K562 (cell line): Measurements from ENCODE around the gene UCKL1. TPM values are rescaled to one million over a fixed set of nuclear protein-coding genes. Genes with fewer than 3 reads are reported as not detected.

ENCODE experiments used
- ARID1B ChIP-seq: fragments of 450-650 bp; IDR thresholded peaks from 2 replicates; pipeline ENCODE4 v1.6.1; 2016; ENCODE audit warnings: antibody characterized with exemption, mild to moderate bottlenecking, inconsistent platforms
- BHLHE40 ChIP-seq: IDR thresholded peaks from 2 replicates; pipeline ENCODE4 v1.6.1; 2011; ENCODE audit warnings: low read length, improper control_type of control experiment
- CBFA2T3 ChIP-seq: fragments of 450-650 bp; IDR thresholded peaks from 2 replicates; pipeline ENCODE4 v1.6.1; 2017
- CBX5 ChIP-seq: IDR thresholded peaks from 2 replicates; pipeline ENCODE4 v1.6.1; 2014; ENCODE audit warnings: low read depth, borderline replicate concordance
- JUN ChIP-seq, 2 experiments: sonication (generic) in 1 of 2; formaldehyde crosslinking in 1 of 2; IDR thresholded peaks; 2 replicates each; pipeline versions ENCODE4 v1.6.1 to v1.8.0; 2012 to 2022; ENCODE audit warnings: borderline replicate concordance in 2 of 2, mild to moderate bottlenecking in 2 of 2, improper control_type of control experiment in 1 of 2, low read depth in 1 of 2, low read length in 1 of 2, missing genetic modification reagents in 1 of 2
- KLF16 ChIP-seq: IDR thresholded peaks from 2 replicates; pipeline ENCODE4 v1.6.1; 2016; ENCODE audit warnings: antibody characterized with exemption
- L3MBTL2 ChIP-seq: fragments of 450-650 bp; IDR thresholded peaks from 2 replicates; pipeline ENCODE4 v1.6.1; 2016; ENCODE audit warnings: mild to moderate bottlenecking, moderate library complexity
- OTX1 ChIP-seq: fragments of 450-650 bp; formaldehyde crosslinking; IDR thresholded peaks from 2 replicates; pipeline ENCODE4 v1.4.0; 2022; ENCODE audit warnings: mild to moderate bottlenecking
- RAD51 ChIP-seq: fragments of 450-650 bp; IDR thresholded peaks from 2 replicates; pipeline ENCODE4 v1.7.1; 2016; ENCODE audit warnings: low read depth, mild to moderate bottlenecking, borderline replicate concordance
- SOX6 ChIP-seq: fragments of 450-650 bp; IDR thresholded peaks from 2 replicates; pipeline ENCODE4 v1.6.1; 2014; ENCODE audit warnings: mild to moderate bottlenecking
- SRSF9 ChIP-seq: fragments of 200-400 bp; formaldehyde crosslinking; IDR thresholded peaks from 2 replicates; pipeline ENCODE4 v1.6.1; 2017; ENCODE audit warnings: low read depth, low read length, borderline replicate concordance
- TAL1 ChIP-seq: fragments of 450-650 bp; IDR thresholded peaks from 2 replicates; pipeline ENCODE4 v1.6.1; 2016; ENCODE audit warnings: mild to moderate bottlenecking
- TOE1 ChIP-seq, 2 experiments: fragments of 450-650 bp in 1 of 2; sonication (generic) in 1 of 2; formaldehyde crosslinking in 1 of 2; IDR thresholded peaks; 2 replicates each; pipeline versions ENCODE4 v1.7.1 to v1.8.0; 2016 to 2022; ENCODE audit warnings: borderline replicate concordance in 2 of 2, mild to moderate bottlenecking in 2 of 2, antibody characterized with exemption in 1 of 2, inconsistent platforms in 1 of 2, low read depth in 1 of 2, missing genetic modification reagents in 1 of 2, moderate library complexity in 1 of 2
- XRCC4 ChIP-seq: IDR thresholded peaks from one replicate; pipeline ENCODE4 v1.6.1; 2011; ENCODE audit not compliant: insufficient read depth, insufficient read length; ENCODE audit errors: extremely low read depth
- ZKSCAN1 ChIP-seq: fragments of 150-350 bp; IDR thresholded peaks from 2 replicates; pipeline ENCODE4 v1.6.1; 2016; ENCODE audit warnings: low read depth, low read length
- ZNF3 ChIP-seq: fragments of 250-450 bp; sonication (Bioruptor Pico); IDR thresholded peaks from 2 replicates; pipeline ENCODE4 v1.5.0; 2021; ENCODE audit warnings: mild to moderate bottlenecking, moderate library complexity
- ZNF766 ChIP-seq: fragments of 200-800 bp; sonication (Bioruptor generic); conservative IDR thresholded peaks from 2 replicates; pipeline ENCODE4 v1.6.1; 2016; ENCODE audit warnings: missing genetic modification characterization, missing compliant biosample characterization
- polyA plus RNA-seq, 8 experiments: library from polyadenylated mRNA; depleted of rRNA in 4 of 8; stranded (reverse) in 5 of 8; unstranded in 3 of 8; fragments of >200 nt; fragmentation: Nextera tagmentation in 2 of 8; fragmentation: Illumina TruSeq in 1 of 8; extraction: Ambion mirVana in 2 of 8; extraction: Trizol in 1 of 8; gene quantifications; 2 replicates each; pipeline versions ENCODE4 v1.2.1 to v1.2.3, GENCODE V29; 2011 to 2014; ENCODE audit warnings: inconsistent platforms in 1 of 8, missing spikeins in 1 of 8
- total RNA-seq, 7 experiments: library from RNA; depleted of rRNA in 6 of 7; stranded (reverse); fragments of >200 nt in 6 of 7; fragmentation: Illumina TruSeq in 2 of 7; extraction: Trizol in 2 of 7; gene quantifications; 2 replicates each; pipeline versions ENCODE4 v1.2.1 to v1.2.3, GENCODE V29; 2011 to 2021; ENCODE audit warnings: low replicate concordance in 1 of 7
- TF ChIP-seq, protein P1 (sequence below): sonication (generic); formaldehyde crosslinking; IDR thresholded peaks from 2 replicates; pipeline ENCODE4 v1.9.0; 2022; ENCODE audit warnings: mild to moderate bottlenecking, missing genetic modification reagents
- TF ChIP-seq, protein P2 (sequence below), 2 experiments: IDR thresholded peaks in 1 of 2; conservative IDR thresholded peaks in 1 of 2; 2 replicates each; pipeline ENCODE4 v1.6.1; 2016; ENCODE audit warnings: low read depth in 2 of 2, mild to moderate bottlenecking in 1 of 2, missing compliant biosample characterization in 1 of 2, missing genetic modification characterization in 1 of 2, moderate library complexity in 1 of 2
- TF ChIP-seq, protein P3 (sequence below): fragments of 450-650 bp; formaldehyde crosslinking; IDR thresholded peaks from 2 replicates; pipeline ENCODE4 v1.4.0; 2020; ENCODE audit warnings: mild to moderate bottlenecking, mixed read lengths
- TF ChIP-seq, protein P4 (sequence below): fragments of 250-450 bp; sonication (Bioruptor Pico); IDR thresholded peaks from 2 replicates; pipeline ENCODE4 v1.4.0; 2020; ENCODE audit warnings: borderline replicate concordance

Gene UCKL1
- total and polyA plus RNA-seq, 9 of the 15 experiments (the other 6 are each of a cell fraction or from before 2014, with no cell fraction given), result 3.1 to 52.8 (median 24.2) TPM

DNA sequence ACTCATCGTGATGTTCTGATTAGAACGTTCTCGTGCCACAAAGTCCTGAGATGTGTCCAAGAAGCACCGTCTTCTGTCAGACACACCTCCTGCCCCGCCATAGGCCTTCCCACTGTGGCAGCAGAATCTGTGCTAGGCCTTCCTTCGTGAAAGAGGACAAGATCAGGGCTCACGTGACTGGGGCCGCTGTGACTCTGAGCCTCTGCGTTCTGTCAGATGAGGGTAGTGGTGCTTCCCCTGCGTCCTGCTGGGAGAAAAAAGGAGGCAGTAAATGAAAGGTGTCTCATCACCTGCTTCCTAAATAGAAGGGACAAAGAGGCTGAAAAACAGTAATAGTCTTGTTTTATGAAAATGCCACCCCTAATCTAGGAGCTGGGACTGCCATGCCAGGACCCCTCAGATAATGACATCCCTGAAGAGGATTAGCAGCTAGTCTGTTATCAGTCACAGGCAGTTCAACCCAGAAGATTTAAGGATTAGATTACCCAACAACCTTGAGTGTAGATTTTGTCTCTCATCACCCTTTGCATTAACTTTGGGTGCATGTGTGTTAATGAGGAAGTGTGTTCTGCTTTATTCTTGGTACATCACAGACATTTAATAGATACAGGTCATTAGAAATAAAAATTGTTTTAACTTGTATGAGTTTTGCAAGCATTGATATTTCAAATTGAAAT, 57.2 kb downstream of the UCKL1 start (continued):
- TF ChIP-seq, protein P1, sequence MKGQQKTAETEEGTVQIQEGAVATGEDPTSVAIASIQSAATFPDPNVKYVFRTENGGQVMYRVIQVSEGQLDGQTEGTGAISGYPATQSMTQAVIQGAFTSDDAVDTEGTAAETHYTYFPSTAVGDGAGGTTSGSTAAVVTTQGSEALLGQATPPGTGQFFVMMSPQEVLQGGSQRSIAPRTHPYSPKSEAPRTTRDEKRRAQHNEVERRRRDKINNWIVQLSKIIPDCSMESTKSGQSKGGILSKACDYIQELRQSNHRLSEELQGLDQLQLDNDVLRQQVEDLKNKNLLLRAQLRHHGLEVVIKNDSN (CRISPR knock-in tag), result peak; percentile 84
- TF ChIP-seq SOX6 (0 out of 2 replicates have a peak, but pooled peaks have one; percentile 34), ARID1B (peak; percentile 74), RAD51 (peak; percentile 69), ZNF766 (0 out of 2 replicates have a peak, but pooled peaks have one; percentile 21), SRSF9 (no peak), XRCC4 (no peak), CBX5 (no peak), TOE1 (IDR thresholded peaks at IDR 0.05; ENCODE audit: borderline replicate concordance) (peak; percentile 55; the same call in 1 of the 2 replicates), TOE1 (CRISPR knock-in tag; IDR thresholded peaks at IDR 0.05; ENCODE audit: borderline replicate concordance, low read depth) (no peak), KLF16 (peak; percentile 61), JUN (IDR thresholded peaks at IDR 0.05; ENCODE audit: borderline replicate concordance, low read depth, low read length) (no peak), JUN (CRISPR knock-in tag; IDR thresholded peaks at IDR 0.05; ENCODE audit: borderline replicate concordance) (no peak), CBFA2T3 (peak; percentile 73), OTX1 (no peak), ZNF3 (CRISPR knock-in tag) (no peak), TAL1 (peak; percentile 60), BHLHE40 (peak; percentile 88), ZKSCAN1 (no peak), L3MBTL2 (0 out of 2 replicates have a peak, but pooled peaks have one; percentile 25)
- TF ChIP-seq, protein P2, sequence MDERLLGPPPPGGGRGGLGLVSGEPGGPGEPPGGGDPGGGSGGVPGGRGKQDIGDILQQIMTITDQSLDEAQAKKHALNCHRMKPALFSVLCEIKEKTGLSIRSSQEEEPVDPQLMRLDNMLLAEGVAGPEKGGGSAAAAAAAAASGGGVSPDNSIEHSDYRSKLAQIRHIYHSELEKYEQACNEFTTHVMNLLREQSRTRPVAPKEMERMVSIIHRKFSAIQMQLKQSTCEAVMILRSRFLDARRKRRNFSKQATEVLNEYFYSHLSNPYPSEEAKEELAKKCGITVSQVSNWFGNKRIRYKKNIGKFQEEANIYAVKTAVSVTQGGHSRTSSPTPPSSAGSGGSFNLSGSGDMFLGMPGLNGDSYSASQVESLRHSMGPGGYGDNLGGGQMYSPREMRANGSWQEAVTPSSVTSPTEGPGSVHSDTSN (CRISPR knock-in tag; IDR thresholded peaks at IDR 0.05; ENCODE audit: low read depth), result no peak
- TF ChIP-seq, protein P2 (tag; conservative IDR thresholded peaks at IDR 0.05; ENCODE audit: low read depth), result no peak
- TF ChIP-seq, protein P3, sequence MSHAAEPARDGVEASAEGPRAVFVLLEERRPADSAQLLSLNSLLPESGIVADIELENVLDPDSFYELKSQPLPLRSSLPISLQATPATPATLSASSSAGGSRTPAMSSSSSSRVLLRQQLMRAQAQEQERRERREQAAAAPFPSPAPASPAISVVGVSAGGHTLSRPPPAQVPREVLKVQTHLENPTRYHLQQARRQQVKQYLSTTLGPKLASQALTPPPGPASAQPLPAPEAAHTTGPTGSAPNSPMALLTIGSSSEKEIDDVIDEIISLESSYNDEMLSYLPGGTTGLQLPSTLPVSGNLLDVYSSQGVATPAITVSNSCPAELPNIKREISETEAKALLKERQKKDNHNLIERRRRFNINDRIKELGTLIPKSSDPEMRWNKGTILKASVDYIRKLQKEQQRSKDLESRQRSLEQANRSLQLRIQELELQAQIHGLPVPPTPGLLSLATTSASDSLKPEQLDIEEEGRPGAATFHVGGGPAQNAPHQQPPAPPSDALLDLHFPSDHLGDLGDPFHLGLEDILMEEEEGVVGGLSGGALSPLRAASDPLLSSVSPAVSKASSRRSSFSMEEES, result peak; percentile 84
- TF ChIP-seq, protein P4, sequence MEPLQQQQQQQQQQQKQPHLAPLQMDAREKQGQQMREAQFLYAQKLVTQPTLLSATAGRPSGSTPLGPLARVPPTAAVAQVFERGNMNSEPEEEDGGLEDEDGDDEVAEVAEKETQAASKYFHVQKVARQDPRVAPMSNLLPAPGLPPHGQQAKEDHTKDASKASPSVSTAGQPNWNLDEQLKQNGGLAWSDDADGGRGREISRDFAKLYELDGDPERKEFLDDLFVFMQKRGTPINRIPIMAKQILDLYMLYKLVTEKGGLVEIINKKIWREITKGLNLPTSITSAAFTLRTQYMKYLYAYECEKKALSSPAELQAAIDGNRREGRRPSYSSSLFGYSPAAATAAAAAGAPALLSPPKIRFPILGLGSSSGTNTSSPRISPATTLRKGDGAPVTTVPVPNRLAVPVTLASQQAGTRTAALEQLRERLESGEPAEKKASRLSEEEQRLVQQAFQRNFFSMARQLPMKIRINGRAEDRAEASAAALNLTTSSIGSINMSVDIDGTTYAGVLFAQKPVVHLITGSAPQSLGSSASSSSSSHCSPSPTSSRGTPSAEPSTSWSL (CRISPR knock-in tag), result no peak
